Lower leg skin (tissue), 4 donors: ENCODE measurements around the gene SPATS1. TPM values are rescaled to one million over a fixed set of nuclear protein-coding genes. Genes with fewer than 3 reads are reported as not detected.

Experiments used
- DNase-seq, 2 donors: peaks; one replicate each; pipeline ENCODE4 v3.0.0-alpha.2; 2019; ENCODE audit warnings: low spot score in 2 of 2
- H3K4me3 ChIP-seq: fragments of 200-600 bp; sonication (generic); 2 replicates; pipeline ENCODE4 v1.5.1; 2017; ENCODE audit warnings: mild to moderate bottlenecking, low read depth; ENCODE audit not compliant: poor library complexity, severe bottlenecking
- POLR2A ChIP-seq, 2 donors: fragments of 450-650 bp; IDR thresholded peaks; one replicate each; pipeline ENCODE4 v1.6.1; 2016 to 2017; ENCODE audit warnings: antibody characterized with exemption in 2 of 2, mild to moderate bottlenecking in 1 of 2, moderate library complexity in 1 of 2
- WGBS, 2 donors: methylation state at CpG; one replicate each; pipeline ENCODE4 v1.1.5; 2018; 5-methylcytosine and 5-hydroxymethylcytosine counted together
- intact Hi-C: fragments of 100-400 bp; cut with DNase I; formaldehyde crosslinking; loops from one replicate; pipeline ENCODE4 v1.15.0; 2023; ENCODE audit warnings: low total_unique reads
- total RNA-seq, 4 donors: library from RNA; depleted of rRNA; stranded (reverse); fragments of >200 nt; gene quantifications; one replicate each; pipeline ENCODE4 v1.1.0, GENCODE V29; 2016
- TF ChIP-seq, protein P1 (sequence below), 3 donors: fragments of 450-650 bp; IDR thresholded peaks; one replicate each; pipeline ENCODE4 v1.5.1; 2016; ENCODE audit warnings: antibody characterized with exemption in 3 of 3, mild to moderate bottlenecking in 3 of 3, moderate library complexity in 2 of 3

Gene SPATS1
- total RNA-seq, 4 donors from 2014 or later, result 0.23 TPM; not detected in 3

- 89 to 96% methylated on average over 5 of the region's 5 CpGs for WGBS, 2 donors
Observed at GRCh38 chr6:44333942-44334341, 8.5 kb upstream of the SPATS1 start.

DNA sequence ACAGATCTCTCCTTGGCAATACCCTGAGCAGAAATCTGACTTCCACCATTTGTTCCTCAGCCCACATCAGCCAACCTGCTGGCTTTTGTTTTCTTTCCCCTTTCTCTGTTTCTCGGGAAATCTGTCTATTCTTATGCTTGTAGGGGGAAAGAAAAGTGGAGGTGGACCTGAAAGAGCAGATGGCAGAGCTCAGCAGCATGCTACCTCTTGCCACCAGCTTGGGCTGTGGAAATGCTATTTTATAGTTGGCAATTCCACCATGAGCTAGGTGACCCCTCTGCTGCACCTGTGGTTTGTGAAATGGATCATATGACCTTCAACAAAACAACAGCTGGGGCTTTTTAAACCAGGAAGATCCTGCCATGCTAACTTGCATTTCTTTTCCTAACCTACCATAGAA lies 6.8 kb upstream of the SPATS1 start:
- WGBS, 2 donors, result 67 to 78% methylated on average over 1 of the region's 1 CpG
- no peak overlapping the region for H3K4me3 ChIP-seq
- TF ChIP-seq, protein P1, sequence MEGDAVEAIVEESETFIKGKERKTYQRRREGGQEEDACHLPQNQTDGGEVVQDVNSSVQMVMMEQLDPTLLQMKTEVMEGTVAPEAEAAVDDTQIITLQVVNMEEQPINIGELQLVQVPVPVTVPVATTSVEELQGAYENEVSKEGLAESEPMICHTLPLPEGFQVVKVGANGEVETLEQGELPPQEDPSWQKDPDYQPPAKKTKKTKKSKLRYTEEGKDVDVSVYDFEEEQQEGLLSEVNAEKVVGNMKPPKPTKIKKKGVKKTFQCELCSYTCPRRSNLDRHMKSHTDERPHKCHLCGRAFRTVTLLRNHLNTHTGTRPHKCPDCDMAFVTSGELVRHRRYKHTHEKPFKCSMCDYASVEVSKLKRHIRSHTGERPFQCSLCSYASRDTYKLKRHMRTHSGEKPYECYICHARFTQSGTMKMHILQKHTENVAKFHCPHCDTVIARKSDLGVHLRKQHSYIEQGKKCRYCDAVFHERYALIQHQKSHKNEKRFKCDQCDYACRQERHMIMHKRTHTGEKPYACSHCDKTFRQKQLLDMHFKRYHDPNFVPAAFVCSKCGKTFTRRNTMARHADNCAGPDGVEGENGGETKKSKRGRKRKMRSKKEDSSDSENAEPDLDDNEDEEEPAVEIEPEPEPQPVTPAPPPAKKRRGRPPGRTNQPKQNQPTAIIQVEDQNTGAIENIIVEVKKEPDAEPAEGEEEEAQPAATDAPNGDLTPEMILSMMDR (IDR thresholded peaks at IDR 0.05), result no peak
- TF ChIP-seq POLR2A (IDR thresholded peaks at IDR 0.05), result no peak
- DNase-seq, result no peak
- intact Hi-C loops, result loop anchor here (5.0 to 10.0 kb wide), 2 partner anchors 63 to 241 kb away; partner anchors contain the start of gene TMEM151B

More at GRCh38 chr6:44333942-44334341, 8.5 kb upstream of the SPATS1 start:
- DNase-seq, result no peak
- H3K4me3 ChIP-seq, result no peak overlapping the region
- intact Hi-C loops, result loop anchor here (10.0 kb wide), 1 partner anchor 239 kb away; no protein-coding TSS in a partner anchor
- TF ChIP-seq POLR2A (IDR thresholded peaks at IDR 0.05), result no peak
- TF ChIP-seq, protein P1 (IDR thresholded peaks at IDR 0.05), result no peak

DNA sequence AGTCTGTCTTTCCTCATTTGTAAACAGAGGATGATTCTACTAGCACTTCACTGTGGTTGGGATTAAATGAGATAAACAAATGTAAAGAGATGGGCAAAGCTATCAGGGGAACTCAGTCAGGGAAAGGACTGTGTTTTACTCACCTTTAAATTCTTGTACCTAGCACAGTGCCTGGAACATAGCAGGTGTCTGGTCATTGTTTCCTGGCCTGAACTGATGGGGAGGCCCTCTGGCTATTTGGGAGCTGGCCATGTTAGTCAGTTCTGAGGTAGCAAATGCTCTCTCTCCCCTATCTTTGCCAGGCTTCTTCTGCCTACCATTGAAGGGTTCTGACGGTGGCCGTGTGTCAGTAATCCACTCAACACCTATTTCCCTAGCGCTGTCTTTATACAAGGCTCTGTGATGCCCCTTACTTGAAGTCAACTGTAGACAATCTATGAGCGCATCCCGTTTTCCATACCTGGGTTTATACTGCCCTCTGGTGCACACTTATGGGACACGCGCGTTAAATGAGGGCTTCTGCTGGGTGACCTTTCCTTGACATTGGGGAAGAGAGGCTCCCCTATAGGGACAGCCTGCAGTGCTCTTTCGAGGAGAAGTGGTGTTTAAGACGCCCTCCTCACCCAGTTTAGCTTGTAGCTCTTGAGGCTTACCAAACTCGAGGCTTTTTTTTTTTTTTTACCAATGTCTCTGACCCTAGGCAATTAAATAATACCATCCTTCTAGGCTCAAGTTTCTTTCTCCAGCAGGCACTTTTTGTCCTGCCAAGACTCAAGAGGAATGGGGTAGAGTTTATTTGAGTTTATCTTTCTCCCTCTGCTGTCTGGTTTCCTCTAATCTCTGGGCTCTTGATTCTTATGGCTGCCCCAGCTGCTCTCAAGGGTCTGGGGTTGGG lies 4.0 kb upstream of the SPATS1 start:
- intact Hi-C loops, result loop anchor here (5.0 to 10.0 kb wide), 2 partner anchors 66 to 244 kb away; partner anchors contain the start of gene TMEM151B
- WGBS, 2 donors, result 3 to 4% methylated on average over 11 of the region's 11 CpGs
- DNase-seq, result peak; percentile 61 to 89
- no peak for TF ChIP-seq POLR2A (IDR thresholded peaks at IDR 0.05)
- TF ChIP-seq, protein P1 (IDR thresholded peaks at IDR 0.05), result peak in 1 of 3 donors; percentile 38
- H3K4me3 ChIP-seq, result no peak overlapping the region

GRCh38 chr6:44339301-44339700 lies 3.1 kb upstream of the SPATS1 start:
- no peak overlapping the region for H3K4me3 ChIP-seq
- TF ChIP-seq, protein P1 (IDR thresholded peaks at IDR 0.05), result no peak
- no peak for TF ChIP-seq POLR2A (IDR thresholded peaks at IDR 0.05)
- intact Hi-C loops, result loop anchor here (5.0 to 10.0 kb wide), 2 partner anchors 67 to 244 kb away; partner anchors contain the start of gene TMEM151B
- 72 to 85% methylated on average over 5 of the region's 5 CpGs for WGBS, 2 donors
- no peak for DNase-seq

- no peak for DNase-seq
- no peak overlapping the region for H3K4me3 ChIP-seq
- no peak for TF ChIP-seq POLR2A (IDR thresholded peaks at IDR 0.05)
- TF ChIP-seq, protein P1 (IDR thresholded peaks at IDR 0.05), result no peak
- 58 to 74% methylated on average over 7 of the region's 7 CpGs for WGBS, 2 donors
- intact Hi-C loops, result loop anchor here (5.0 to 10.0 kb wide), 2 partner anchors 68 to 245 kb away; partner anchors contain the start of gene TMEM151B
Observed at GRCh38 chr6:44339763-44340625, 2.5 kb upstream of the SPATS1 start.
